GM15510 (cell line): Measurements from ENCODE around the gene C1QTNF9.

Experiments
- POLR2A ChIP-seq: IDR thresholded peaks from 3 replicates; pipeline ENCODE4 v1.6.1; 2011; ENCODE audit warnings: borderline replicate concordance; ENCODE audit not compliant: insufficient read length; ENCODE audit errors: extremely low read depth

The C1QTNF9 gene

GRCh38 chr13:24299488-24300114 is 9.8 kb upstream of the C1QTNF9 start:
- no peak for TF ChIP-seq POLR2A

- TF ChIP-seq POLR2A = no peak
These were observed 7.9 kb upstream of the C1QTNF9 start for GRCh38 chr13:24301434-24301833.

GRCh38 chr13:24301911-24302310 is 7.5 kb upstream of the C1QTNF9 start:
- no peak for TF ChIP-seq POLR2A

GRCh38 chr13:24304620-24305019 is 4.8 kb upstream of the C1QTNF9 start:
- no peak for TF ChIP-seq POLR2A

- no peak for TF ChIP-seq POLR2A
These were observed 2.7 kb upstream of the C1QTNF9 start for GRCh38 chr13:24306632-24307031.

GRCh38 chr13:24307211-24308067 is 1.9 kb upstream of the C1QTNF9 start:
- no peak for TF ChIP-seq POLR2A

GRCh38 chr13:24308068-24308445 is 1.3 kb upstream of the C1QTNF9 start:
- TF ChIP-seq POLR2A = no peak

- TF ChIP-seq POLR2A = no peak
These were observed 826 bp upstream of the C1QTNF9 start for GRCh38 chr13:24308488-24309020.

- no peak for TF ChIP-seq POLR2A
These were observed 4.1 kb downstream of the C1QTNF9 start for GRCh38 chr13:24313439-24313838.

GRCh38 chr13:24323036-24323738 is 13.8 kb downstream of the C1QTNF9 start:
- TF ChIP-seq POLR2A = no peak

GRCh38 chr13:24323739-24324075 is 14.3 kb downstream of the C1QTNF9 start:
- TF ChIP-seq POLR2A = no peak

- no peak for TF ChIP-seq POLR2A
These were observed 18.8 kb downstream of the C1QTNF9 start for GRCh38 chr13:24328145-24328544.

GRCh38 chr13:24338721-24339120 is 29.3 kb downstream of the C1QTNF9 start:
- no peak for TF ChIP-seq POLR2A

- TF ChIP-seq POLR2A = no peak
These were observed 30.7 kb downstream of the C1QTNF9 start for GRCh38 chr13:24339937-24340607.

- TF ChIP-seq POLR2A = no peak
These were observed 31.2 kb downstream of the C1QTNF9 start for GRCh38 chr13:24340608-24340955.
